ENCODE measurements around the gene TES.

The TES gene

DNA sequence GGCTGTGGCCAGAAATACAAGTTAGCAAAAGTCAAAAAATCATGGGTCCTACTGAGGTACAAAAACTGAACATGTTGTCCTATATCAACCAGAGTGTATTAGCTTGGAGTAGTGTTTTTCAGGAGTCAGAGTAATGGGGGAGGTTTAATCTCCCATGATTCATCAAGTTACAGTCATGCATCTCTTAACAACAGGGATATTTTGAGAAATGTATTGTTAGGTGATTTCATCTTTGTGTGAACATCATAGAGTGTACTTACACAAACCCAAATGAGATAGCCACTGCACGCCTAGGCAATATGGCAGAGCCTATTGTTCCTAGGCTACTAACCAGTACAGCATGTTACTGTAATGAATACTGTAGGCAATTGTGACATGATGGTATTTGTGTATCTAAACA lies 14.9 kb upstream of the TES start:
- no peak for DNase-seq

DNA sequence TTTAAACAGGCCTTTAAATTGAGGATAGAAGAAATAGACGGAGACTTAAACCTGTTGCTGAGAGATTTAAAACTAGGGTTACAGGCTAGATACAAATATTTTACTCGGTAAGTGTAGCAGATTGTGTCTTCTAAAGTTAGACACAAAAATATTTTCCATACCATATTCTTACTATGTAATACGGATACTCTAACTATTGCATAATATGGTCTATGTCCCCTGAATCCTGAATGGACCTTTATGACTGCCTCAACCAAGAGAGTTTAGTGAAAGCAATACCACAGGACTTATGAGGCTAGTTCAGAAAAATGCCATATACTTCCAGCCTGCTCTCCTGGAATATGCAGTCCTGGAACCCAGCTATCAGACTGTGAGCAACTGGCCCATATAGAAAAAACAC lies 13.4 kb upstream of the TES start:
- DNase-seq: no peak

DNA sequence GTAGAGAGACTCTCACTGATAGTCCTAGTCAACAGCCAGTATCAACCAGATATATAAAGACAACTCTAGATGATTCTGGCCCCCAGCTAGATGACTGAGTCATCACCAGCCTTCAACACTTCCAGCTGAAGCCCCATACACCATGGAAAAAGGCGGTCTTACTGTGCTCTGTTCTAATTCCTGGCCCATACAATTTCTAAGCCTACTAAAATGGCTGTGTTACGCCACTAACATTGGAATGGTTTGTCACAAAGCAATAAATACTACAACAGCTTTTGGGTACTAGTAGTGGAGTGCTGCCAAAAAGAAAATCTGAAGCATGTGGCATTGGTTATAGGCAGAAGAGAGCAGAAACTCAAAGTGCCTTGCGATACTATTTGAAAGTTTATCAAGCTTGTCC lies 13.0 kb upstream of the TES start:
- no peak for DNase-seq

DNA sequence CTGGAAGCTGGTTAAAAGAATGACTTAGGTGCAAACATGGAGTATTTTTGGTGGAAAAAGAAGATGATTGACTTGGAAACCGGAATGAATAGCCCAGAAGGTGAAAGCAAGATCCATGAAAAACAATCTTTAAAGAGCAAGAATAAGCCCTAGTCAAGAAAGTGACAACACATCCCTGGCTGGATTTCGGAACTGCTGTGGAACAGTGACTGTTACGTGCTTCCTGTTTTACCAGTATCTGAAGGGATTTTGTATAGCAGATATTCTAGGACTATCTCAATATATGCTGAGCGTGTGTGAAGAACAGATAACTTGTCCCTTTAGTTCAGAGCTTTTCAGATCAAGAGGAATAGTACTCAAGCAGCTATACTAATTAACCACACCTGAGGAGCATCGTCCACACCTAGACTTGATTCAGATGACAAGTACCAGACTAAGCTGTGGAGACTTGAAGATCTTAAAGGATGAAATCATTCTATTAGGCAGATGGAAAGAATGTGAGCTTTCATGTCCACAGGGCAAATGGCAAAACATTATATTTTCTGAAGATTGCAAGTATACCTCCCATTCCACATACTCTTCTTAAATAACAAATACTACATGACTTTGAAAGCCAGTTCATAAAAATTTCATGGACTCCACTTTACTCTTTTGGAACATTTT lies 11.5 kb upstream of the TES start:
- no peak for DNase-seq

DNA sequence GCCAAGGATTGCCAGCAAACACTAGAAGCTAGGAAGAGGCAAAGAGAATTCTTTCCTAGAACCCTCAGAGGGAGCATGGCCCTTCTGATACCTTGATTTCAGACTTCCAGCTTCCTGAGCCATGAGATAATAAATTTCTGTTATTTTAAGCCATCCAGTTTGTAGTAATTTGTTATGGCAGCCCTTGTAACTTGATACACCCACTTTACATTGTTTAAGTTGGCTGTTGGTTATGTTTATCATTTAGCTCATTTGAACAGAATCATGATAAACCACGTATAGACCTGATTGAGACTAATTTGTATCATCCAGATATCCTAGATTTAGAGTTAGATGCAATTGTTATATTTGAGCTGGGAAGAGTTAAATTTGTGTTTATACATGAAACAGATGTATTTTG lies 9.4 kb upstream of the TES start:
- DNase-seq: no peak

DNA sequence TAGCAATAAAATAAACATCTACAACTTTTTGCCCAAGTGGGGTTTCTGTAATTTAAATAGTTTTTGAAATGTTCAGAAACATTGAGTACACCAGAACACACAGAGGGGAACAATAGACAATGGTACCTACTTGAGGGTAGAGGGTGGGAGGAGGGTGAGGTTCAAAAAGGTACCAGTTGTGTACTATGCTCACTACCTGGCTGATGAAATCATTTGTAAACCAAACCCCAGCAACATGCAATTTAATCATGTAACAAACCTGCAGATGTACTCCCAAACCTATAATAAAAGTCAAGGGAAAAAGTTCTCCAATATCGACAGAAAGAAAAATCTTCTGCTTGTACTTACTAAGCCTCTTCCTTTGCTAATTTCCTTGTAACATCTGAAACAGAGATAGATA lies 4.2 kb upstream of the TES start:
- no peak for DNase-seq

DNA sequence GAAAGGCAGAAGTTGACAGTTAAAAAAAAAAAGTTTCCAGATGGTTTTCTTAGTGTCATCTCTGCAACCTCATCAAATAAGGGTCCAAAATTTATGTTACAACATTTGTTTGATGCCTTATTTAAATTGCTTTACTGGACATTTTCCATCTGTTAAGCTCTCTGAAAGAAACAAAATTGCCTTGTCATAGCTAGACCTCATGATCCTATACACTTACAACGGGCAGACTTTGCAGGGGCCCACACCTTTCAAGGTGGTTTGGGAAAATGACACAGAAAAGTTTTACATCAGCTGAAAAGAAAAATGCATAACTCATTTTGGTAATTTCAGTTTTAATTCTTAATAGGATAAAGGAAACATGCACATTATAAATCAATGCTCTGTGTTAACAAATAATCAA lies 1.4 kb upstream of the TES start:
- DNase-seq: no peak

DNA sequence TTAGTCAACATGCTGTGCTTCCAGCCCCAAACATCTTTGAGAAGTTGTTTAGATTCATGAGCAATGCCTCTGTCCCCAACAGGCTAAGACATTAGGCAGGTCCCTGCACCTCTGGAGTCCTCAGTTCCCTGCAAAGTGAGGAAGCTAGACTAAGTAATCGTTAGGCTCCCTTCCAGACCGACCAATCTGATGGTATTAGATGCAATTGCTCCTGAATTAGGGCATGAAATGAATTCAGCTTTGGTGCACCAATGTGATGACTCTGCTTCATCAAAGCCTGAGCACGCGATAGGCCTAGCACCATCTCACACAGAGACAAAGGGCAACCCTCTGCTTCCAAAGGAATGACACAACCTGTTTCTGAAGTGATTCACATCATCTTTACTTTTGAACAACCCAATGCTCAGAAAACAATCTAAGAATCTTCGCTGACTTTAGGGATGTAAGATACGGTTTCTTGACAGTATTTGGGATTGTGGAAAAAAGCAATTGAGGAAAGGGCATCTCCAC lies 723 bp upstream of the TES start:
- no peak for DNase-seq

DNA sequence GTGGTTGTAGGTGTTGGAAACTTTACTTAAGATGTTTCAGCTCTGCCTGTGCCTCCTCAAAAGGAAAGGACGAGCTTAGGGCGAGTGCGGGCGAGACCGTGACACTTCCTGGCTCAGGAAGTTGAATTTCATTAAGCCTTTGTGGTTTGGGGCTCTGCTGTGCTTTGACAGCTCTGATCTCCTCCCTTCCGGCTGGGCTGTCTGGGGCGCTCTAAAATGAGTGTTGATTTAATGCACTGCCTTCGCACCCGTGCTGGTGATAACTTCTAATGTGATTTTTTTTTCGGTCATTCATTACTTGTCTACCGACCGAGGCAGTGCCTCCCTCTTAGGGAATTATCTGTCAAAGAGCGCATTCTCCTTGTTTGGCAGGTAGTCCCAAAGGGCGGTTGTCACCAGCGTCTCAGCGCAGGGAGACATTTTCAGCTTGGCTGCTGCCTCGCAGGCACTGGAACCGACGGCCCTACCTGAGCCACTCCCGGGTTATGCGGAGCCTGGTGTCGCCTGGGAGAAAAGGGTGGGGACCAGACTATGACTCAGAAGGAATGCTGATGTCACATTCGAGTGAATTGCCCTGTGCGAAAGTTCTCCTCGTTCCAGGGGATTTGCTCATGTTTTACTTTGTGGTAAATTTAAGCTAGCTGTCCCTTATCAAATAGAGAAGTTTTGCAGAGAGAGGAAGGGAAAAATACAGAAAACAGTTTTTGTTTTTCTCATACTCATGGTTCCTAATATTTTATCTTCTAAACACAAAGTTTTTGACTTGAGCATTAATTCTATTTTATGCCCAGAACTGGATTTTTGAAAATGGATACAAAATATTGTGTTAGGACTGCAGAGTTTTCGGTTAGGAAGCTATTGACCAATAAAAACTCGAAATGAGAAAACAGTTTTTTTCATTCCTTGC lies 920 bp downstream of the TES start:
- DNase-seq: peak; percentile 73

DNA sequence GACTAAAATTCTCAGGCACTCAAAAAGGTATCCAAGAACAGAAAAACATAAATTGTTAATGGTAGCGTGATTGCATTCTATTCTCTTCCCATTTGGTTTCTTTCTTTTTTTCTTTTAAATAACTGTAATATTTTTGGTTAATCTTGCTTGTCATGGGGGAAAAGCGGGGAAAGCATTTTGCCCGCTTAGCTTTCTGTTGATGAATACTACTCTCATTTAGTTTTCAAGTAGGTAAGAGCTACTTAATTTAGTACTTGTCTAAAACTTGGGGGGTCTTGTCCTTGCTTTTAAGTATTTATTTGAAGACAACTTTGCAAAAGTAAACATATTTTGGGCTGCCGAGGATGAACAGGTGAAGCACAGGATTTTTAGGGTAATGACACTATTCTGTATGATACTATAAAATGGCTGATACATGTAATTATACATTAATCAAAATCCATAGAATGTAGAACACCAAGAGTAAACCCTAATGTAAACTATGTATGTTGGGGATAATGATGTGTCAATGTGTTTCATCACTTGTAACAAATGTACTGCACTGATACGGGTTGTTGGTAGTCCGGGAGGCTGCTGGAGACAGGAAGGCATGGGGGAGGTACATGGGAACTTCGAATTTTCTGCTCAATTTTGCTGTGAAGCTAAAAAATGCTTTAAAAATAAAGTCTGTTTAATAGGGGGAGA lies 1.7 kb downstream of the TES start:
- no peak for DNase-seq

DNA sequence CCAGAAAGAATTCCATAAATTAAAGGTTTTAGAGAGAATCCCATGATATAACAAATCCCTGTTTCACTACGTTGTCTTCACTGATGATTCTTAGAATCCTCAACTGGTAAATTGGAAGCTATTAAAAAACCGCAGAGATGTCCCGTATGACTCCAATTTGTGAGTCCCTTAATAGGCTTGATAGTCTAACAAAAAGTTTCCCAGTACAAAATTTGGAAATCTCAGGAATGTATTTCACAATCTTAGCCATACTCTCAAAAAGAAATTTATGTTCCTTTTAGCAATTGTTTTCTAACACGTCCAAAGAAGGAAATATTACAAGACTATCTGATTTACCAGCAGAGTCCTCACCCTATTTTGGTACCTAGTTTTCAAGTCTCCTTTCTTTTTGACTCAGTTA lies 2.5 kb downstream of the TES start:
- no peak for DNase-seq

DNA sequence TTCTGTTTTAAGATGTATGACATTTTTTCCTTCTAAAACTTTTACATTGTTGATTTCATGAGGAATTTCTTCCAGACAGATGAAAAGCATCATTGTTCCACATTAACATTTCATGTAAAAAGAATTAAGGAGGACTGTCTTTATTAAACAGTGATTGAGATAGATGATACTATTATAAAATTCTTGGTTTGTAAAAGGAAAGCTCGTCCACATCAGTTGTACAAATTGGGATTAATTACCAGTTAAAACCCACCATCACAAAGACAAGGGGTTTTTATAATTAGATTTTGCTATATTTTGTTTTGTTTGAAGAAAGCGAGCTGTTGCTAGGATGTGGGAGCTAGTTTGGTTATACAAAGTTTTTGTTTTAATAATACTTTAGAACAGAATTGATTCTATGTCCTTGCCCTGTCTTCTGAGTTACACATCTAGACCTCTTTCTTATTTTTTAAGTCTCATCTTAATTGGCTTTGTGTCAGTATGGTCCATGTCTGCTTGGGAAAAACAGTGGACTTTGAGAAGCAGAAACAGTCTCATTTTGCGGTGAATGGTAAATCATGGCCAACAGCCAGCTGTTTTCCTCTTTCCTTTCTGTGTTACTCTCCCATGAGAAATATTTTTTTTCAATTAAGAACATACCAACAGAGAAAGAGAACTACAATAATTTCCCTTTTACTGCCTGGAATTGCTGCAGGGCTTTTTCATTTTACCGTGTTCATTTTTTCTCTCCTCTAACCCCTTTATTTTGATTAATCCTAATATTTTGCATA lies 3.2 kb downstream of the TES start:
- DNase-seq: no peak

DNA sequence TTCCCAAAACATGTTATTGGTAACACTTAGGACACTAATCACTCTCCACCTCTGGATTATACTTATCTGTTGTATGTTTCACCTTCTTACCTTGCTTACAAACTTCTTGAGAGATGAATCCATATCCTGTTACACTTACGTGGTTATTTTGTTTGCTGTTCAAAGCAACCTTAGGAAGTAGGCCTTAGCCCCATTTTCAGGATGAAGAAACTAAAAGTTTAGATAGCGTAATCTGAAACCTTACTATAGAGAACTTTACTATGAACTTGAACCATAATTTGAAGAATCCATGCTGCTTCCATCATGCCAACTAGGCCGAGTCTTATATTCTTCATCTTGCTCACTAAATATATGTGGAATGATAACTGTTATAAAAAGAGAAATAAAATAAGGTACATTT lies 4.6 kb downstream of the TES start:
- DNase-seq: no peak

DNA sequence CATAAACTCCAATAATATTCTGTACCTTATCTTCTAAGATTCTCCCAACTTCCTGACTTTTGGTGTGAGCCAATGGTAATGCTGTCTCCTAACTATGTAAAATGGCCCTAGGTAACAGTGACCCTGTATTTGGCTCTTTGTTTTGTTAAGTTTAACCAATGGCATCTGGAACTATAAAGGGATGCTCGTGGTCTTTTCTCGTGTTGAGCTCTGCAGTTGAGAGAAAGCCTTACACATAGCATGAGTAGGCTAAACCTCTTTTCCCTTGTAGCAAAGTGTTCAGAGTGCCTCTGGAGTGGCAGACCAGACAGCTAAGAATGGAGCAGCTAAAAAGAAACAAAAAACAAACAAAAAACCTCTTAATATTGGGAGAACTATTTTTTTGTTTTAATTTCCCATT lies 5.2 kb downstream of the TES start:
- DNase-seq: no peak

DNA sequence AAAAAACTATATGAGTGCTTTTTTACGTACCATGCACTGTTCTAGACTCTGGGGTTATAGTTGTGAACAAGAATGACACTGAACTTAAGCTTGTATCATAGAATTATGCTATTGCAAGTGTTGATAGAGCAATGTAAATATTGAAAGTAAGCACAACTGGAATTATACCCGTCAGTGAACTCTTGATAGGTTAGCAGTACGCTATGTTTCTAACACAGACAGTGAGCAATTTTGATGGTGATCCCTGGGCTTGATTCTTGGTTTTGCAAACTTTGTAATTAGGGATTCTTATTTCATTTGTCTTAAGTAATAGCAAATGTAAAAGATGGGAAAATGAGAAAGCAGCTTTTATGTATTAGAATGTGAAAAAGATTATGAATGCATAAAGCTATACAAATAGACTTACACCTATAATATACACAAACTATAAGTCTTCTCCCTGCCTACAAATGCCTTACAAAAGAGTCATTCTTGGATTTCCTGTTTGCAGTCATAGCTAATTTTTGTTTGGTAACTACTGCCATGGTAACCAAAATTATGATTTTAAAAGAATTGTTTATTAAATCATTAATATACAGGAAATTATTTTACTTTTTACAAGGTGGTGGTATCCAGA lies 6.7 kb downstream of the TES start:
- DNase-seq: no peak

DNA sequence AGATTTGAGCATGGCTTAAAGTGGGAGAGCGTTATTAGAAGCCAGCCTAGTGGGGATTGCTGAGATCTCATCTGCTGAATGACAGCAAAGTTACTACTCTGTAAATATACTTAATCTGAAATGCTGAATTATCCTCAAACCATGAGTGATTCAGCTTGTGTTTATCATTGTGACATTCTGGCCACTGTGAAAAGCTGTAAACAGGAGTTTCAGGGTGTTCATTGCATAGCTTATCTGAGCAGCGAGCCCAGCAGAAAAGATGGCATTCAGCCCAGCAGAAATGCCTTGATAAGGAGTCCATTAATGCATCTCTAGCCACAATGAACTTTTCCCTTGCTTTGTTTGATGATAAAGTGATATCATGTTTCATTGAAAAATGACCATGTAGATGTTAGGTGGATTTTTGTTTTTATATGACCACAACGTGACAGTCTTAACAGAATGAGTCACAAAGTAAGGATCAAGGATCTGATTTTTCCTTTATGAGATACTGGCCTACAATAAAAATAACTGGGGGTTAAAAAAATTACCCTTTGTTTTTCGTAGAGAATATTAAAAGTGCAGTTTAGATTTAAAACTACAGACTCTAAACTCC lies 7.8 kb downstream of the TES start:
- DNase-seq: no peak

DNA sequence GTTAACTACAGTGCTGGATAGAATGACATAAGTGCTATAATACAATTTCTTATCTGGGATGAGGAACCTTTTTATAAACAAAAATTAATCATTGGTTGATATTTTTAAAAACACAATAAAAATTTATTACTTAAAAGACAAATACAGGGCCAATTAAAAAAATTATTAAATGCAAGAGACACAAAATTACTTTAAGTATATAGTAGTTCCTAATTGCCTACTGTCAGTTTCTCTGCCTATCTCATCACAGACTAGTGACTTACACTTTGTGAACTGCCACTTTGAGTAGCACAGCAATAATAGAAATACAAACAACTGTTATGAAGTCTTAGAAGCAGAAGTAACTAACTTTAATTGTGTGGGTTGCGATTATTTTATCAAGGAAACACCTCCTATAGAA lies 8.4 kb downstream of the TES start:
- no peak for DNase-seq

DNA sequence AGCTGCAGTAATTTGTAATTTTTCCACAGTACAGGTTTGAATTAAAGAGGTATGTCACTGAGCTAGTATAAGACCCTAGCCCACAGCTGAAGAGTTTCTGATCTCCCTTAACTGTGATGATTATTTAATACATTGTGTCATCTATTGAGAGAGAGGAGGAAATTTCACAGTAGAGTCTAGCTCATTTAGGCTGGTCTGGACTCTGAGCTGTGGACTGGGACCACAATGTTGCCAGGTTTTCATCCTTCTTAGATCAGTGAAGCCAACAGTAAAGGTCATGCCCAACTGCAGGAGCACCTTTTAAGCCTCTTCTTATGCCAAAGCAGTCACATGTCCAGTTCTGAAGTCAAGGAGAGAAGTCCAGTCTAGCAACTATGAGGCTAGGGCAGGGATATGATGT lies 8.9 kb downstream of the TES start:
- DNase-seq: no peak

DNA sequence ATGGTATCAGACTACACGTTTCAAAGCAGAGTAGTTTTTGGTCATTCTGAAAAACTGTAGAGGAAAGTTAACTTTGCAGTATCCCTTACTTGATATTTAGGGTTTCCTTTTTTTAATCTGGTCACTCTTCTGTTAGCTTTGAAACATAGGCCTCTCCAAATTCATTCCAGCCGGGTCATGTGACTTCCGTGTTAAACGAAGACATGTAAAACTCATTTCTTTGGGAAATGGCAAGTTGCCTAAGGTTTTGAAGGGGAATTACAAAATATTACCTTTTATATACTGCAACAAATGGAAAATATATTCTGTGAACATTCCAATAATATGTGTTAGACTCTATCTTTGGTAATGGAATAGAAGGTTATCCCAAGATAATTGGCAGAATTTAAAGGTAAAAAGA lies 9.5 kb downstream of the TES start:
- DNase-seq: no peak

DNA sequence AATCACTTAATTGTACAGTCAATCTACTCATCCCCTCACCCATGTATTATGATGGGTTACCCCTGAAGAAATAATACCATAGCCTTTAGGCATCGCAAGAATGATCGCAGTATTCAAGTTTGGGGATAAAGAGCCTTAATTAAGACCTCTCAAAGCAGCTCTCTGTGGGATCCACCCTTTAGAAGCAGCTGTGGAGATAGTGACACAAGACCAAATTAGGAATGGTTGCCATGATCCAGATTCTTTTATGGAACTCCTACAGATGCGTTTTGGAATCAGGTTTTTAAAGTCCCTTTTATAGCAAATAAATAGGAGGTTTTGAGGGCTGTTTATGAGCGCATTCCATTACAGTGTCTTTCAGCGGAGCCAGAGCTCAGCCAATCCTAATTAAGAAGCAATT lies 12.2 kb downstream of the TES start:
- DNase-seq: no peak

DNA sequence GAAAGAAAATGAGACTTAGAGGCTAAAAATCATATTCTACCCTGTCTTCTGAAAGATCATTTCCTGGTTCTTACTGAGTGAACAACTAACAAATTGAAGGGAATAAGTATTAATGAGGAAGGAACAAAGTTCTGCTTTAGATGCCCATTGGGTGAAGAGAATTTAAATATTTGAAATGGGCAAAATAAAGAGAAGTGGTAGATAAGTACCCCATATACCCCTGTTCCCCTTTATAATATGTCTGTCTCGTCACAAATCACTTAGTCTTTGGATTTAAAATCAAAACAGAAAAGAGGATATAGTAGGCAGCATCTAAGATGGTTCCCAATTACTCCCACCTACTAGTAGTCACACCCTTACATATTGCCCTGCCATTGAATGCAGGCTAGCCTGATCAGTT lies 13.2 kb downstream of the TES start:
- no peak for DNase-seq

DNA sequence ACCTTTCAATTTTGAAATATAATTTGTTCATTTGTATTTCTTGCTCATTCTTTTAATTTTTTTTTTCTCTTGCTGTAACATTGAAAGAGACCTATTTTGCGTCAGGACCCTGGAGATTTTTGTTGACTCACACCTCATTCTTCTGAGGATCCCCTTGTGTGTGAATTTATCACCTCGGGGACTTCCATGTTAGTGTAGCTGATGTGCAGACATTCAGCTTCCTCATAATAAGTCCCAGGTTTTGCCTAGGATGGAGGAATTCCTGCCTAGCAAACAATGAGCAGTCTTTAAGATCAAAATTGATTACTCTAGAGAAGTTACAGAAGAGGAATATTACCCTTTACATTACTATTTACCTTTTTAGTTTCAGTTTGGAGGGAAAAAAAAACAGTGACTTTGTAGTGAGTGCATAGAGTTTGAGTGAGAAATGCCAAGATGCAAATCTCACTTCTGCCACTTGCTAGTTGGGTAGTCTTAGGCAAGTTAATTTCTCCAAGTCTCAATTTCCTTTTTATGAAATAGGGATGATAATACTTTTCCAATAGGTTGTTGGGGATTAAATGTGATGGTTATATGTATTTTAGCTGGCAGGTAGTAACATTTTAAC lies 14.3 kb downstream of the TES start:
- no peak for DNase-seq

Data from activated effector memory CD4-positive, alpha-beta T cell treated with Interleukin-2 at 50 U/mL for 16 hours (primary cell).